A549 treated with AZD2906 at 1 μM for 4 hours (cell line): ENCODE measurements around the gene CLTCL1. TPM values are rescaled to one million over a fixed set of nuclear protein-coding genes. Genes with fewer than 3 reads are reported as not detected.

Experiments used
- total RNA-seq: library from RNA; stranded (reverse); fragments of 200-300 nt; extraction: Qiagen RNA extraction; gene quantifications from 5 replicates; pipeline ENCODE4 v1.2.3, GENCODE V29; 2022

CLTCL1 gene
- 4.5 to 5.6 TPM (median 5.3 TPM) in 5 replicates for total RNA-seq

DNA sequence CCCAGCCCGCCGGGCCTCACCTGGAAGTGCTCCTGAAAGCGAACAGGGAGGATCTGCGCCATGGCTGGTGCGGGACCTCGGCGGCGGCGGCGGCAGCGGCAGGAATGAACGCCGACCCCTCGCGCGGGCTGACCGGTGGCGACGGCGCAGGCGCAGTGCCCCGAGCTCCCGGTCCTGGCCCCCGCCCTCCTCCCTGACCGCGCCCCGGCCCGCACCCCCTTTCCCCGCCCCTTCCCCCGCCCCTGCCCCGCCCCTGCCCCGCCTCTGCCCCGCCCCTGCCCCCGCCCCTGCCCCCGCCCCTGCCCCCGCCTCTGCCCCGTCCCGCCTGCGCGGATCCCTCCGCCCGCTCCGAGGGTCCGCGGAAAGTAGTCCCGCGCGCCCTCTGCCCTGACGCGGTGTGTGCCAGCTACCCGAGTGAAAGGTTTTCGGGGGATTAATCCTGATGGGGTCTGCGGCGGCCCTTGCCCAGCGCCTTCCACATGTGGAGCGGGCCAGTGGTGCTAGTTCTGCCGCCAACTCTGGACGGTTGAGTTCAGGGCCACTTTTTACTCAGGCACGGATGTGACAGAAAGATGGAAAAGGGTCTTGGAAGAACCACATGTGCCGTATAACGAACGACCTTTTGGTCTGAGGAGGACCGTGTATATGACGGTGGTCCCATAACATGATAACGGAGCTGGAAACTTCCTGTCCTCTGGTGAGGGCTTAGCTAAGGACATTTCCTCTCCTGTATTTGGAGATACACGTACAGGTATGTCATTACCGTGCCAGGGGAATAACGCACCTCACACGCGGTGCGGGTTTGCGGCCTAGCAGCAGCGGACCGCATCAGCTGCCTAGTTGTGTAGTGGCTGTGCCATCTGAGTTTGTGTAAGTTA is at the start of gene CLTCL1:
TSS of gene CLTCL1 (minus strand) at position 140 of the 878 bp plus-strand sequence. CDS start at position 62, 78 bp downstream.

GRCh38 chr22:19178657-19179496 is 112.6 kb downstream of the CLTCL1 start, which contains the start of gene SLC25A1:
TSS of gene SLC25A1 (minus strand) at chr22:19178736. CDS start at chr22:19178673, 63 bp downstream.

DNA sequence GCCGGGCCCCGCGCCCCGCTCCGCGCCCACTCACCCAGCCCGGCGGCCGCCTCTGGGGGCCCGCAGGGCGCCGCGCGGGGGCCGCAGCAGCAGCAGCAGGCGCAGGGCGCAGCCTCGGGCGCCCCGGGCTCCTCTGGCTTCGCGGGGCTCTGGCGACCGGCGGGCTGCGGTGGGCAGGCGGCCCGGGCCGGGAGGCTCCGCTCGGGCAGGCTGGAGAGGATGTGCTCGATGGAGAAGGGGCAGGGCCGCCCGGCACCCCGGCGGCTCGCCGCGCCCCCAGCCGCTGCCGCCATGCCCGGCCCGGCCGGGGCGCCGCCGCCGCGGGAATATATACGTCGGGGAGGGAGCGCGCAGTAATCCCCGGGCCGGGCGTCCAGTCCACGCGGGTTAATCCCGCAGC is 141.5 kb downstream of the CLTCL1 start, which contains the start of gene GSC2:
TSS of gene GSC2 (minus strand) at position 302 of the 400 bp plus-strand sequence. CDS start at position 293, 9 bp downstream.

GRCh38 chr22:19130959-19131684 is 160.4 kb downstream of the CLTCL1 start, which contains the start of gene TSSK2:
TSS of gene TSSK2 (plus strand) at chr22:19131308. CDS start at chr22:19131400, 92 bp downstream.

Other genes with a start within 250 kb of the CLTCL1 start
- 20.9 to 23.5 TPM (median 21.8 TPM) in 5 replicates for gene DGCR2, start 169.3 kb downstream of the CLTCL1 start, total RNA-seq
- gene TSSK2, start 160.4 kb downstream of the CLTCL1 start, total RNA-seq: not detected in 5 replicates
- 10.7 to 13.4 TPM (median 12.6 TPM) in 5 replicates for gene ESS2, start 147.1 kb downstream of the CLTCL1 start, total RNA-seq
- 0.06 to 0.07 TPM in 2 of 5 replicates, not detected in the others for gene GSC2, start 141.4 kb downstream of the CLTCL1 start, total RNA-seq
- 45.6 to 65.1 TPM (median 61.8 TPM) in 5 replicates for gene SLC25A1, start 113.0 kb downstream of the CLTCL1 start, total RNA-seq
- gene HIRA, start 140.0 kb upstream of the CLTCL1 start, total RNA-seq: 20.7 to 24.5 TPM (median 23.0 TPM) in 5 replicates
- gene MRPL40, start 140.8 kb upstream of the CLTCL1 start, total RNA-seq: 37.5 to 53.0 TPM (median 45.8 TPM) in 5 replicates
- 11.7 to 16.8 TPM (median 15.7 TPM) in 5 replicates for gene C22orf39, start 156.0 kb upstream of the CLTCL1 start, total RNA-seq
- gene UFD1, start 187.5 kb upstream of the CLTCL1 start, total RNA-seq: 94.9 to 97.7 TPM (median 97.4 TPM) in 5 replicates
- gene CDC45, start 188.2 kb upstream of the CLTCL1 start, total RNA-seq: 23.1 to 26.3 TPM (median 24.5 TPM) in 5 replicates
- gene CLDN5, start 232.7 kb upstream of the CLTCL1 start, total RNA-seq: not detected in 5 replicates